LNCaP clone FGC (cell line): Measurements from ENCODE around the gene CCDC57.

Experiments used
- DNase-seq: peaks from one replicate; pipeline ENCODE4 v3.0.0-alpha.2; 2011; ENCODE audit warnings: low read depth
- H3K4me3 ChIP-seq: 2 replicates; pipeline ENCODE4 v1.5.1; 2011; ENCODE audit warnings: mild to moderate bottlenecking, low read depth, low read length, control low read depth
- CTCF ChIP-seq: IDR thresholded peaks from 2 replicates; pipeline ENCODE4 v1.5.1; 2012; ENCODE audit warnings: mild to moderate bottlenecking; ENCODE audit not compliant: control insufficient read depth, insufficient read depth; ENCODE audit errors: extremely low read depth

Gene CCDC57

GRCh38 chr17:82098169-82098938 is 114.3 kb downstream of the CCDC57 start, which contains the start of gene FASN:
Gene FASN, minus strand, starts transcription at chr17:82098236. Its CDS starts 1,791 bp downstream, at chr17:82096445.
- DNase-seq, result peak; percentile 82
- peak; percentile 72 for TF ChIP-seq CTCF
- H3K4me3 ChIP-seq, result peak within 1 kb of the TSS; percentile 88

GRCh38 chr17:82097919-82098168 is 114.8 kb downstream of the CCDC57 start:
- TF ChIP-seq CTCF, result no peak
- peak overlapping the region; percentile 88 for H3K4me3 ChIP-seq
- no peak for DNase-seq

DNA sequence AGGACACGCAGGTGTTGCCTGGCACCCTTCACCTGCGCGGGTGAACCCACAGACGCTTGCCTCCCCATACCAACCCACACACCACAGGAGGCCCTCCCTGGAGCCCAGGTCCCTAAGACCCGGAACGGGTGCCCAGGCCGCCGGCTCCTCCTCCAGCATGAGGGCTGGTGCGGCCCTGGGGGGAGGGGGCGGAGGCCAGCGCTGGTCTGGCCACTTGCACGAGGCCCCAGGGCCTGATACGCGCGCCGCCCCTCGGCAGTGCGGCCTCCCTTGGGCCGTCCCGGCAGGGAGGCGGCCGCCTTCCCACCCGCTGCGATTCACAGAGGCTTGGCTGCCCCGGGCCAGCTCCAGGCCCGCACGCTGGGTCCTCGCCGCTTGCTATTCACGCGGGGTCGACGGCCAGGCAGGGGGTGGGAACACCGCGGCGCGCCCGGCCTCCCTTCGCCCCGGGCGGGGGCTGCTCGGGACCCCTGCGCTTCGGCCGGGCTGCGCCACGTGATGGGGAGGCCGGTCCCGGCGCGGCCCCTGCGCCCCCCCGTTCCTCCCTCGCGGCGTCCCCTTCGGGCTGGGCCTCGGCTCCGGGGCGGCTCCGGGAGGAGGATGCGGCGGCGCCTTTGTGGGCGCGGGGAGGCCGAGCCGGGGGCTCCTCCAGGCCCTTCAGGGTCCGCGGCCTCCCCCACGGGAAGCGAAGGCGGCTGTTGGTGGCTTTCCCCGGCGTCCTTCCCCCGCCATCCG is 115.3 kb downstream of the CCDC57 start:
- peak overlapping the region; percentile 88 for H3K4me3 ChIP-seq
- DNase-seq, result no peak

GRCh38 chr17:82096709-82097183 is 115.9 kb downstream of the CCDC57 start:
- TF ChIP-seq CTCF, result no peak
- no peak for DNase-seq

More for the DNA sequence above, 115.3 kb downstream of the CCDC57 start:
- no peak for TF ChIP-seq CTCF

DNA sequence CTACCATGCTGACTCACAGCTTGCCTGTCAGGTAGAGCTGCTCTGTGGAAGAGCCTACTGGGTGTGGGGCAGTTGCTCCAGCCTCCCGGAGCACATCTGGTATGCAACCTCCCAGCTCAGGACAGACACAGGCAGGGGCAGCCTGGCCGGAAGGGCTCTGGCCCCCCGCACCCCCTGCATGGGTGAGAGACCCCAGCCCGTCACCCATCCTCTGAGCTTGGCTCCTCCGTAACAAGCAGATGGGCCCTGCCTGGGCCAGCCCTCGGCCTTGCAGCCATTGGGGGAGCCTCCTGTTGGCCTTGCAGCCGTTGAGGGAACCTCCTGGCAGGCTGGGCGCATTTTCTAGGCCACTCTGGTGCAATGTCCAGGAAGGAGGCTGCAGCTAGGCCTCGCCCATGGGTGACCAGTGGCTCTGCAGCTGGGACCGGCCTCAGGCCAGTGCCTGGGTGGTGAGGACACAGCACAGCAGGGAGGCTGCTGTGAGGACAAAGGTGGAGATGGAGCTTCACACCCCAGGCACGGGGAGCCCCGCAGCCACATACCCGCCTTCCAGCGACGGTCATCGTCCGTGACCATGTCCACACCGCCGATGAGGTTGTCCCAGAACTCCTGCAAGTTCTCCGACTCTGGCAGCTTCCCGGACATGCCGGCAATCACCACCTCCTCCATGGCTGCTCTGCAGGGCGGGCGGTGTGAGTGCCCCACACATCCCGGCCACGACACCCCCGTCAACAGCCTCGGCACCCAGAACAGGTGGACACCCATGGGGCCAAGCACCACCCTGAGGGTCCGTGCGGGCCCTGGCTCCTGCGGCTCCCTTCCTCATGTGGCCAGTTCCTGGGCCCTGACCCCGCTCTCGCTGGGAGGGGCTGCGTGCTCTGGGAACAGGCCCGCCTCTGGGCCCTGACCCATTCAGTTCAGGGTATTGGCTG is 116.6 kb downstream of the CCDC57 start:
- no peak for TF ChIP-seq CTCF
- no peak for DNase-seq
- H3K4me3 ChIP-seq, result peak overlapping the region; percentile 88

More at GRCh38 chr17:82096709-82097183, 115.9 kb downstream of the CCDC57 start:
- H3K4me3 ChIP-seq, result peak overlapping the region; percentile 88

DNA sequence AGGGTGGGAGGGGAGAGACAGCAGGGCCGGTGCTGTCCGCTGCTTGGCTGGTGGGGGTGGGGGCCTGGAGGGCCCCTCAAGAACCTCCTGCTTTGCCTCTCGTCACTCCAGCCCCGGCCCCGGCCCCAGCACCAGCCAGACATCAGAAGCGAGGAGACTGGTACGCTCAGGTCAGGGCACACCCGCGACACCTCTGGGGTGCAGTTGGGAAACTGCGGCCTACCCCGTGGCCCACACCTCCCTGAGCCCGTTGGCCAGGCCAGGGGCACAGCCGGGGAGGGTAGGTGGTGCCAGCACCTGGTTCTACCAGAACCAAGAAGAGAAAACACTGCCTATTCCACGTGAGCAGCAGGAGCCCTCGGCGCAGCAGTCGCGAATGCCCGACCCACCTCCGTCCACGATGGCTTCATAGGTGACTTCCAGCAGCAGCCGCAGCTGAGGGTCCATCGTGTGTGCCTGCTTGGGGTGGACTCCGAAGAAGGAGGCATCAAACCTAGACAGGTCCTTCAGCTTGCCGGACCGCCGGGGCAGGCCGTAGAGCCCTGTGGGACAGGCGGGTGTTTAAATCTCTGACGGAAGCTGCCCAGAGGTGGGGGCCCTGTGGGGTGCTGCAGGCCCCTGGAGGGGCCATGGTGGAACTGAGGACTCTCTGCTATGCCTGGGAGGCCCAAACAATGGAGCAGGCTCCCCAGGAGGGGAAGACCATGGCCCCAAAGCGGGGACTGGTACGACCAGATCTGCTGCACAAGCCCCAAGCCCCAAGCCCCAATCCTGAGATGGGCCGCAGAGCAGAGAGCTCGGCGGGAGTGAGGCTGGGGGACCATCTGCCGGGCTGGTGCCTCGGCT is 117.5 kb downstream of the CCDC57 start:
- TF ChIP-seq CTCF, result no peak
- H3K4me3 ChIP-seq, result peak overlapping the region; percentile 88
- DNase-seq, result no peak
